ENCODE measurements around the gene DOC2A.

Gene DOC2A

DNA sequence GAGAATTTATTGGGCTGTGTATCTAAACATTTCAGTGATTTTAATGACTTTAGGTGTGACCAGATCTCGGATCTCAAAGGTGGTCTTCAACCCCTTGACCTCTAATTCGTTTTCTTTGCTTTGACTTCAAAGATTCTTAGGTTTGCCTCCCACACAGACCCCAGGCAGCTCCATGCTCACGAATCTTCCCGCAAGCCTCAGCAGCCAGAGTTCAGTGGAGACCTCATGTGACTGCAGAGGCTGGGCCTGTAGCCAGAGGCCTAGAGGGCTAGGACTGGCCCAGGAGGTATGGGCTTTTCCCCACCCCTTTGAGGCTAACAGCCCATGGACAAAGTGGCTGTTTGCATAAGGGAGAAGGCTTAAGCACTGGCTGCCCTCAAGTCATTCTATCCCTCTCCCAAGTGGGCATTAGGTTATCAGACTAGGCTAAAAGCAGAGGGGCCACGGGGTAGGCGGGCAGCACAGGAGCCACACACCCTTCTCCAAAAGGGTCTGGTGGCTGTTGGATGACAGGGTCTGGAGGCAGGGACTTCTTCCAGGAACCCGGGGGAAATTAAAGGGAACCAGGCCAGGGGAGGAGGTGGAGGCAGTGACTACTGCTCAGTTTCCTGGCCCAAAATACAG is 18.4 kb downstream of the DOC2A start:
- TF ChIP-seq, protein P1, sequence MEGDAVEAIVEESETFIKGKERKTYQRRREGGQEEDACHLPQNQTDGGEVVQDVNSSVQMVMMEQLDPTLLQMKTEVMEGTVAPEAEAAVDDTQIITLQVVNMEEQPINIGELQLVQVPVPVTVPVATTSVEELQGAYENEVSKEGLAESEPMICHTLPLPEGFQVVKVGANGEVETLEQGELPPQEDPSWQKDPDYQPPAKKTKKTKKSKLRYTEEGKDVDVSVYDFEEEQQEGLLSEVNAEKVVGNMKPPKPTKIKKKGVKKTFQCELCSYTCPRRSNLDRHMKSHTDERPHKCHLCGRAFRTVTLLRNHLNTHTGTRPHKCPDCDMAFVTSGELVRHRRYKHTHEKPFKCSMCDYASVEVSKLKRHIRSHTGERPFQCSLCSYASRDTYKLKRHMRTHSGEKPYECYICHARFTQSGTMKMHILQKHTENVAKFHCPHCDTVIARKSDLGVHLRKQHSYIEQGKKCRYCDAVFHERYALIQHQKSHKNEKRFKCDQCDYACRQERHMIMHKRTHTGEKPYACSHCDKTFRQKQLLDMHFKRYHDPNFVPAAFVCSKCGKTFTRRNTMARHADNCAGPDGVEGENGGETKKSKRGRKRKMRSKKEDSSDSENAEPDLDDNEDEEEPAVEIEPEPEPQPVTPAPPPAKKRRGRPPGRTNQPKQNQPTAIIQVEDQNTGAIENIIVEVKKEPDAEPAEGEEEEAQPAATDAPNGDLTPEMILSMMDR (IDR thresholded peaks at IDR 0.05; ENCODE audit: low read depth, low read length, poor library complexity, severe bottlenecking), result no peak
- TF ChIP-seq EZH2phosphoT487 (IDR thresholded peaks at IDR 0.05; ENCODE audit: borderline replicate concordance, low read length), result no peak
- peaks cover 33% of the 10 kb centered on the region for H3K4me1 ChIP-seq (ENCODE audit: control insufficient read depth, low read length)
- H3K27me3 ChIP-seq (ENCODE audit: control insufficient read depth, low read length), result no peaks in the 10 kb centered on the region
- peaks cover 14% of the 10 kb centered on the region for H3F3A ChIP-seq (ENCODE audit: control insufficient read depth, insufficient read depth)
- H3K36me3 ChIP-seq (ENCODE audit: control insufficient read depth, low read length), result peaks cover 88% of the 10 kb centered on the region
- H4K20me1 ChIP-seq (ENCODE audit: control insufficient read depth, insufficient read depth, low read depth, low read length), result no peaks in the 10 kb centered on the region
- H3K79me2 ChIP-seq (ENCODE audit: control insufficient read depth, low read length), result peaks cover 30% of the 10 kb centered on the region
- H3K9me3 ChIP-seq (ENCODE audit: control insufficient read depth, insufficient read depth, low read length), result no peaks in the 10 kb centered on the region
- H3K4me3 ChIP-seq (ENCODE audit: low read length), result no peak overlapping the region
- H3K4me2 ChIP-seq (ENCODE audit: low read length), result no peak overlapping the region
- H3K9me2 ChIP-seq (replicated peaks; ENCODE audit: control insufficient read depth, low read length), result no peaks in the 10 kb centered on the region
- H3K27ac ChIP-seq (ENCODE audit: low read depth, low read length), result no peak overlapping the region

DNA sequence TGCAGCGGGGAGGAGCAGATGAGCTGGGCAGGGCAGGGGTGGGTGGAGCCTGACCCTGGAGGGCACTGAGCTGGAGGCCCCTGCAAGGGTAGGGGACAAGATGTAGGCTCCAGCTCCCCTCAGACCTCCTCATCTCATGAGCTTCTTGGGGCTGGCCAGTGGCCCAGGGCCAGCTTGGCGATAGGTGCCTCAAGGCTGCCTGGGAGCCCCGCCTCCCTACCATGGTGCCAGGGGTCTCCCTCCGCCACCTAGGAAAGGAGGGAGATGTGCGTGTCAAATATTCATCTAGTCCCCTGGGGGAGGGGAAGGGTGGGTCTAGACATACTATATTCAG is 19.3 kb downstream of the DOC2A start:
- Histone ChIP-seq H3K4me3 (ENCODE audit: low read length) (no peak overlapping the region), H3K9me2 (replicated peaks; ENCODE audit: control insufficient read depth, low read length) (no peaks in the 10 kb centered on the region), H3K27me3 (ENCODE audit: control insufficient read depth, low read length) (no peaks in the 10 kb centered on the region), H3K27ac (ENCODE audit: low read depth, low read length) (no peak overlapping the region), H4K20me1 (ENCODE audit: control insufficient read depth, insufficient read depth, low read depth, low read length) (no peaks in the 10 kb centered on the region), H3K4me1 (ENCODE audit: control insufficient read depth, low read length) (peaks cover 25% of the 10 kb centered on the region), H3K9me3 (ENCODE audit: control insufficient read depth, insufficient read depth, low read length) (no peaks in the 10 kb centered on the region), H3K79me2 (ENCODE audit: control insufficient read depth, low read length) (peaks cover 21% of the 10 kb centered on the region), H3K36me3 (ENCODE audit: control insufficient read depth, low read length) (peaks cover 89% of the 10 kb centered on the region), H3F3A (ENCODE audit: control insufficient read depth, insufficient read depth) (peaks cover 14% of the 10 kb centered on the region), H3K4me2 (ENCODE audit: low read length) (no peak overlapping the region)
- TF ChIP-seq, protein P1 (IDR thresholded peaks at IDR 0.05; ENCODE audit: low read depth, low read length, poor library complexity, severe bottlenecking), result no peak
- no peak for TF ChIP-seq EZH2phosphoT487 (IDR thresholded peaks at IDR 0.05; ENCODE audit: borderline replicate concordance, low read length)

GRCh38 chr16:29990883-29991570 is 19.8 kb downstream of the DOC2A start:
- Histone ChIP-seq H3K27me3 (ENCODE audit: control insufficient read depth, low read length) (no peaks in the 10 kb centered on the region), H3K36me3 (ENCODE audit: control insufficient read depth, low read length) (peaks cover 91% of the 10 kb centered on the region), H3K4me2 (ENCODE audit: low read length) (no peak overlapping the region), H3K9me3 (ENCODE audit: control insufficient read depth, insufficient read depth, low read length) (no peaks in the 10 kb centered on the region), H3K4me3 (ENCODE audit: low read length) (no peak overlapping the region), H3K4me1 (ENCODE audit: control insufficient read depth, low read length) (peaks cover 25% of the 10 kb centered on the region), H3K27ac (ENCODE audit: low read depth, low read length) (no peak overlapping the region), H3K79me2 (ENCODE audit: control insufficient read depth, low read length) (peaks cover 16% of the 10 kb centered on the region), H3F3A (ENCODE audit: control insufficient read depth, insufficient read depth) (peaks cover 14% of the 10 kb centered on the region), H3K9me2 (replicated peaks; ENCODE audit: control insufficient read depth, low read length) (no peaks in the 10 kb centered on the region), H4K20me1 (ENCODE audit: control insufficient read depth, insufficient read depth, low read depth, low read length) (no peaks in the 10 kb centered on the region)
- TF ChIP-seq EZH2phosphoT487 (IDR thresholded peaks at IDR 0.05; ENCODE audit: borderline replicate concordance, low read length), result no peak
- TF ChIP-seq, protein P1 (IDR thresholded peaks at IDR 0.05; ENCODE audit: low read depth, low read length, poor library complexity, severe bottlenecking), result no peak
